Suprapubic skin (tissue), 4 donors: Measurements from ENCODE around the gene DGCR6.
"Not testable (repeated sequence)": the region's sequence is repeated elsewhere in the genome, so short reads cannot be mapped to it uniquely, and the experiment has no call there.

ENCODE experiments used
- EP300 ChIP-seq: sonication (generic); formaldehyde crosslinking; IDR thresholded peaks from one replicate; pipeline ENCODE4 v1.6.1; 2017; ENCODE audit warnings: antibody characterized with exemption
- POLR2AphosphoS5 ChIP-seq, 3 donors: sonication (generic); formaldehyde crosslinking; IDR thresholded peaks; one replicate each; pipeline ENCODE4 v1.6.1; 2017; ENCODE audit warnings: antibody characterized with exemption in 3 of 3
- TF ChIP-seq, protein P1 (sequence below), 2 donors: fragments of 200-600 bp in 1 of 2; fragments of 450-650 bp in 1 of 2; sonication (generic) in 1 of 2; IDR thresholded peaks; one replicate each; pipeline ENCODE4 v1.5.1; 2016 to 2019; ENCODE audit warnings: antibody characterized with exemption in 2 of 2, mild to moderate bottlenecking in 1 of 2, moderate library complexity in 1 of 2

DNA sequence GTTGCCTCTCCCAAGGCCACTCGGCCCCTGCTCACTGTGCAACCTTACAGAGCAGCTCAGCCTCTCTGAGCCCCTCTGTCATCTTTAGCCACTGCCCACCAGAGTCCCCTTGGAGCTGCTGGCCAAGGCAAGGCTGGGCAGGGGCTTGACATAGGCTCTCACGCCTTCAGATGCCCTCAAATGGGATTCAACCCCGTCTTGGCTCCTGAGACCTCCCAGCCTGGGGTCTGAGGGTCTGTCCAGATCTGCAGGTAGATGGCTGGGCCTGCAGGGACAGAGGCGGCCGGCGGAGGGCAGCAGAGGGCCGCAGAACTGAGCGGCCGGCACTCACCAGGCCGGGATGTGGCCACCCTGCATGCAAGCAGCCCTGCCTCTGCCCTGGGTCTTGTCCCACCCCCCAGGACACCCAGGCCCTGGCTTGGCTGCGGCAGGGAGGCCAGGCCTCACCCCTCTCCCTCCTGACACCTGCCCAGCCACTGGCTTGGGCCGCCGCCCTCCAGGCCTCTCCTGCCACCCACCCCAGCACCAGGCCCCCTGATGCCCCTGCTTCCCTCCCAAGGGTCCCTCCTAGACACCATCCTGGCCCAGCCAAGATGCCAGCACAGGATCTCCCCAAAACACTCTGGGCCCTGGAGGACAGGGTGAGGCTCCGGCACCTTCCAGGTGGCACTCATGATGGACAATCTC lies 48.3 kb downstream of the DGCR6 start:
- TF ChIP-seq, protein P1, sequence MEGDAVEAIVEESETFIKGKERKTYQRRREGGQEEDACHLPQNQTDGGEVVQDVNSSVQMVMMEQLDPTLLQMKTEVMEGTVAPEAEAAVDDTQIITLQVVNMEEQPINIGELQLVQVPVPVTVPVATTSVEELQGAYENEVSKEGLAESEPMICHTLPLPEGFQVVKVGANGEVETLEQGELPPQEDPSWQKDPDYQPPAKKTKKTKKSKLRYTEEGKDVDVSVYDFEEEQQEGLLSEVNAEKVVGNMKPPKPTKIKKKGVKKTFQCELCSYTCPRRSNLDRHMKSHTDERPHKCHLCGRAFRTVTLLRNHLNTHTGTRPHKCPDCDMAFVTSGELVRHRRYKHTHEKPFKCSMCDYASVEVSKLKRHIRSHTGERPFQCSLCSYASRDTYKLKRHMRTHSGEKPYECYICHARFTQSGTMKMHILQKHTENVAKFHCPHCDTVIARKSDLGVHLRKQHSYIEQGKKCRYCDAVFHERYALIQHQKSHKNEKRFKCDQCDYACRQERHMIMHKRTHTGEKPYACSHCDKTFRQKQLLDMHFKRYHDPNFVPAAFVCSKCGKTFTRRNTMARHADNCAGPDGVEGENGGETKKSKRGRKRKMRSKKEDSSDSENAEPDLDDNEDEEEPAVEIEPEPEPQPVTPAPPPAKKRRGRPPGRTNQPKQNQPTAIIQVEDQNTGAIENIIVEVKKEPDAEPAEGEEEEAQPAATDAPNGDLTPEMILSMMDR (IDR thresholded peaks at IDR 0.05), result peak; percentile 44 to 95
- not testable (repeated sequence) for TF ChIP-seq EP300; POLR2AphosphoS5 (IDR thresholded peaks at IDR 0.05)
